ENCODE data around the gene MYEF2. TPM values are rescaled to one million over a fixed set of nuclear protein-coding genes. Genes with fewer than 3 reads are reported as not detected.

The MYEF2 gene
- total RNA-seq, 1 donor from 2014 or later = 18.8 TPM

GRCh38 chr15:48185529-48185928 is 7.4 kb upstream of the MYEF2 start:
- ATAC-seq = no peak
- TF ChIP-seq, protein P1, sequence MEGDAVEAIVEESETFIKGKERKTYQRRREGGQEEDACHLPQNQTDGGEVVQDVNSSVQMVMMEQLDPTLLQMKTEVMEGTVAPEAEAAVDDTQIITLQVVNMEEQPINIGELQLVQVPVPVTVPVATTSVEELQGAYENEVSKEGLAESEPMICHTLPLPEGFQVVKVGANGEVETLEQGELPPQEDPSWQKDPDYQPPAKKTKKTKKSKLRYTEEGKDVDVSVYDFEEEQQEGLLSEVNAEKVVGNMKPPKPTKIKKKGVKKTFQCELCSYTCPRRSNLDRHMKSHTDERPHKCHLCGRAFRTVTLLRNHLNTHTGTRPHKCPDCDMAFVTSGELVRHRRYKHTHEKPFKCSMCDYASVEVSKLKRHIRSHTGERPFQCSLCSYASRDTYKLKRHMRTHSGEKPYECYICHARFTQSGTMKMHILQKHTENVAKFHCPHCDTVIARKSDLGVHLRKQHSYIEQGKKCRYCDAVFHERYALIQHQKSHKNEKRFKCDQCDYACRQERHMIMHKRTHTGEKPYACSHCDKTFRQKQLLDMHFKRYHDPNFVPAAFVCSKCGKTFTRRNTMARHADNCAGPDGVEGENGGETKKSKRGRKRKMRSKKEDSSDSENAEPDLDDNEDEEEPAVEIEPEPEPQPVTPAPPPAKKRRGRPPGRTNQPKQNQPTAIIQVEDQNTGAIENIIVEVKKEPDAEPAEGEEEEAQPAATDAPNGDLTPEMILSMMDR (IDR thresholded peaks at IDR 0.05) = no peak

GRCh38 chr15:48182749-48183148 is 4.7 kb upstream of the MYEF2 start:
- Histone ChIP-seq H3K9me3 (no peaks in the 10 kb centered on the region), H3K27me3 (ENCODE audit: low read depth) (peaks cover 8% of the 10 kb centered on the region), H3K27ac (no peak overlapping the region), H3K4me1 (no peaks in the 10 kb centered on the region), H3K36me3 (no peaks in the 10 kb centered on the region), H3K4me3 (no peak overlapping the region)
- TF ChIP-seq, protein P1 (IDR thresholded peaks at IDR 0.05) = no peak
- intact Hi-C loops (cut with DNase I) = no loop called here
- no peak for DNase-seq
- ATAC-seq = no peak

More at GRCh38 chr15:48185529-48185928, 7.4 kb upstream of the MYEF2 start:
- H3K27me3 ChIP-seq (ENCODE audit: low read depth) = no peaks in the 10 kb centered on the region
- no peaks in the 10 kb centered on the region for H3K9me3 ChIP-seq
- no peaks in the 10 kb centered on the region for H3K36me3 ChIP-seq
- intact Hi-C loops (cut with DNase I) = no loop called here
- no peak overlapping the region for H3K27ac ChIP-seq
- H3K4me1 ChIP-seq = no peaks in the 10 kb centered on the region
- no peak overlapping the region for H3K4me3 ChIP-seq
- DNase-seq = no peak

DNA sequence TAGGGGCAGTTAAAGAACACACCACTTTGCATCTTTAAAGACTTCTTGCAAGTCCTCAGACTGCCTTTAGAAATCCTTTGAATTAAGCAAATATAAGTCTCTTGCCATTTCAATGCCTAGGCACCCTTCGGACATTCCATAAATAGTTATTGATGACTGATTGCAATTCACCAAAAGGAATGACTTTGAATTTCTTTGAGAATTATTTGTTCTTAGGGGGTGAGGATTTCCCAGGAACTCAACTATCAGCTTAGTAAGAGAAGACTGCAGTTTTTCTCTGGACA is 495 bp upstream of the MYEF2 start:
- ATAC-seq (no peak), DNase-seq (no peak)
- no peaks in the 10 kb centered on the region for H3K4me1 ChIP-seq
- H3K27me3 ChIP-seq (ENCODE audit: low read depth) = peaks cover 10% of the 10 kb centered on the region
- H3K36me3 ChIP-seq = no peaks in the 10 kb centered on the region
- intact Hi-C loops (cut with DNase I) = no loop called here
- no peaks in the 10 kb centered on the region for H3K9me3 ChIP-seq
- peak overlapping the region; percentile 67 for H3K4me3 ChIP-seq
- no peak overlapping the region for H3K27ac ChIP-seq
- TF ChIP-seq, protein P1 (IDR thresholded peaks at IDR 0.05) = no peak

- H3K4me1 ChIP-seq = no peaks in the 10 kb centered on the region
- intact Hi-C loops (cut with DNase I) = no loop called here
- peak overlapping the region; percentile 74 for H3K27ac ChIP-seq
These were observed 721 bp downstream of the MYEF2 start for GRCh38 chr15:48177383-48177765.

DNA sequence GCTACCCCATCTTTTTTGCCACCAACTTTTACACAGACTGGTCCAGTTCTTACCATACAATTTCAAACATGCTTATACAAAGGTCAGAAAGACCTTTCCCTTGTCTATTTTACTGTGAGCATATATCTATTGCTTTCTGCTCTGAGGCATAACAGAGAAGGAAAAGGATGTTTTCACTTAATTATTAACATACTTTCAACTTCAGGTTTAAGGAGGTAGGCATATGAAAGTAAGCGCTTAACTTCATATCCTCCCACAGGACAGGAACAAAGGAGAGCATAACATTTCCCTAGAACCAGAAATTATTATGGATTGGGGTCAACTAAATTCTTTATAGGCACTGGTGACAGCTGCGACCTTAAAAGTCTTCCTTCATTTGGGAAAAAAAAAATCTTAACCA is 1.1 kb downstream of the MYEF2 start:
- DNase-seq (no peak), ATAC-seq (no peak)
- no peaks in the 10 kb centered on the region for H3K4me1 ChIP-seq
- peak overlapping the region; percentile 74 for H3K27ac ChIP-seq
- peaks cover 10% of the 10 kb centered on the region for H3K27me3 ChIP-seq (ENCODE audit: low read depth)
- no peaks in the 10 kb centered on the region for H3K9me3 ChIP-seq
- no peaks in the 10 kb centered on the region for H3K36me3 ChIP-seq
- TF ChIP-seq, protein P1 (IDR thresholded peaks at IDR 0.05) = no peak
- H3K4me3 ChIP-seq = peak overlapping the region; percentile 67
- intact Hi-C loops (cut with DNase I) = no loop called here

More at GRCh38 chr15:48177383-48177765, 721 bp downstream of the MYEF2 start:
- peaks cover 10% of the 10 kb centered on the region for H3K27me3 ChIP-seq (ENCODE audit: low read depth)
- DNase-seq (no peak), ATAC-seq (peak; percentile 84 to 90)
- H3K4me3 ChIP-seq = peak overlapping the region; percentile 67
- H3K36me3 ChIP-seq = no peaks in the 10 kb centered on the region
- H3K9me3 ChIP-seq = no peaks in the 10 kb centered on the region
- TF ChIP-seq, protein P1 (IDR thresholded peaks at IDR 0.05) = no peak

GRCh38 chr15:48176112-48176511 is 2.0 kb downstream of the MYEF2 start:
- Histone ChIP-seq H3K27ac (no peak overlapping the region), H3K9me3 (no peaks in the 10 kb centered on the region), H3K27me3 (ENCODE audit: low read depth) (peaks cover 10% of the 10 kb centered on the region), H3K4me3 (no peak overlapping the region), H3K4me1 (no peaks in the 10 kb centered on the region), H3K36me3 (no peaks in the 10 kb centered on the region)
- TF ChIP-seq, protein P1 (IDR thresholded peaks at IDR 0.05) = no peak
- no peak for ATAC-seq
- intact Hi-C loops (cut with DNase I) = no loop called here
- no peak for DNase-seq

All from lower lobe of right lung (tissue), 2 donors.